ENCODE results near the gene PLPP2.

GRCh38 chr19:296476-297225 lies 5.4 kb upstream of the PLPP2 start:
- TF ChIP-seq CTCF (conservative IDR thresholded peaks at IDR 0.05 in 1 of 2, IDR thresholded peaks at IDR 0.05 in 1 of 2; ENCODE audit: low read depth in 1 of 2, low read length in 2 of 2) (no peak), EZH2 (IDR thresholded peaks at IDR 0.05; ENCODE audit: low read length, missing control alignments) (no peak)

All from fibroblast of lung (primary cell).